IPS DF 6.9 (cell line): ENCODE results near the gene TAOK3.

Experiments
- DNase-seq: peaks from one replicate; pipeline ENCODE4 v3.0.0-alpha.2; 2013; ENCODE audit warnings: low read depth, low spot score
- H3K27ac ChIP-seq: one replicate; pipeline ENCODE4 v1.5.1; 2013; ENCODE audit warnings: low read length, control low read depth
- H3K27me3 ChIP-seq: 2 replicates; pipeline ENCODE4 v1.6.1; 2013; ENCODE audit warnings: mild to moderate bottlenecking, low read length; ENCODE audit not compliant: control insufficient read depth, insufficient read depth
- H3K36me3 ChIP-seq: 2 replicates; pipeline ENCODE4 v1.6.1; 2013; ENCODE audit warnings: low read length; ENCODE audit not compliant: control insufficient read depth, insufficient read depth
- H3K4me1 ChIP-seq: 2 replicates; pipeline ENCODE4 v1.6.1; 2013; ENCODE audit warnings: low read length; ENCODE audit not compliant: control insufficient read depth, insufficient read depth
- H3K4me3 ChIP-seq: 2 replicates; pipeline ENCODE4 v1.5.1; 2013; ENCODE audit warnings: mild to moderate bottlenecking, low read length
- H3K9me3 ChIP-seq: 2 replicates; pipeline ENCODE4 v1.6.1; 2013; ENCODE audit warnings: low read length, inconsistent platforms; ENCODE audit not compliant: control insufficient read depth, insufficient read depth
- WGBS: extraction: QIAGEN DNeasy Blood & Tissue Kit; methylation state at CpG from one replicate; pipeline ENCODE4 v1.1.7; 2013; ENCODE audit warnings: mixed read lengths, missing lambda C conversion rate; ENCODE audit not compliant: insufficient read length, insufficient coverage; 5-methylcytosine and 5-hydroxymethylcytosine counted together

The TAOK3 gene

GRCh38 chr12:118337194-118337838, 35.4 kb downstream of the TAOK3 start:
- Histone ChIP-seq H3K27me3 (no peaks in the 10 kb centered on the region), H3K9me3 (no peaks in the 10 kb centered on the region), H3K4me1 (no peaks in the 10 kb centered on the region), H3K4me3 (no peak overlapping the region), H3K36me3 (no peaks in the 10 kb centered on the region), H3K27ac (no peak overlapping the region)
- WGBS, result no CpG with 5 or more reads among the region's 6 CpGs
- no peak for DNase-seq

- H3K27me3 ChIP-seq, result no peaks in the 10 kb centered on the region
- no peaks in the 10 kb centered on the region for H3K36me3 ChIP-seq
- WGBS, result no CpG with 5 or more reads among the region's 2 CpGs
- no peak overlapping the region for H3K4me3 ChIP-seq
- no peaks in the 10 kb centered on the region for H3K9me3 ChIP-seq
- H3K27ac ChIP-seq, result no peak overlapping the region
- DNase-seq, result no peak
- H3K4me1 ChIP-seq, result no peaks in the 10 kb centered on the region
Observed at GRCh38 chr12:118336123-118336522, 36.6 kb downstream of the TAOK3 start.

- no peak for DNase-seq
Observed at GRCh38 chr12:118334939-118335567, 37.7 kb downstream of the TAOK3 start.

GRCh38 chr12:118334241-118334640, 38.5 kb downstream of the TAOK3 start:
- Histone ChIP-seq H3K27me3 (no peaks in the 10 kb centered on the region), H3K36me3 (no peaks in the 10 kb centered on the region), H3K27ac (no peak overlapping the region), H3K9me3 (no peaks in the 10 kb centered on the region), H3K4me1 (no peaks in the 10 kb centered on the region), H3K4me3 (no peak overlapping the region)
- DNase-seq, result no peak
- WGBS, result no CpG with 5 or more reads among the region's 3 CpGs

More at GRCh38 chr12:118334939-118335567, 37.7 kb downstream of the TAOK3 start:
- H3K9me3 ChIP-seq, result no peaks in the 10 kb centered on the region
- H3K36me3 ChIP-seq, result no peaks in the 10 kb centered on the region
- H3K4me3 ChIP-seq, result no peak overlapping the region
- WGBS, result no CpG with 5 or more reads among the region's 4 CpGs
- H3K27ac ChIP-seq, result no peak overlapping the region
- no peaks in the 10 kb centered on the region for H3K27me3 ChIP-seq
- H3K4me1 ChIP-seq, result no peaks in the 10 kb centered on the region

GRCh38 chr12:118332511-118332910, 40.2 kb downstream of the TAOK3 start:
- DNase-seq, result no peak
- Histone ChIP-seq H3K4me3 (no peak overlapping the region), H3K9me3 (no peaks in the 10 kb centered on the region), H3K27me3 (no peaks in the 10 kb centered on the region), H3K4me1 (no peaks in the 10 kb centered on the region), H3K27ac (no peak overlapping the region), H3K36me3 (no peaks in the 10 kb centered on the region)
- WGBS, result no CpG with 5 or more reads among the region's 4 CpGs

- WGBS, result no CpG with 5 or more reads among the region's 3 CpGs
- H3K27ac ChIP-seq, result no peak overlapping the region
- H3K4me3 ChIP-seq, result no peak overlapping the region
- H3K9me3 ChIP-seq, result no peaks in the 10 kb centered on the region
- no peaks in the 10 kb centered on the region for H3K4me1 ChIP-seq
- H3K27me3 ChIP-seq, result no peaks in the 10 kb centered on the region
- no peak for DNase-seq
- no peaks in the 10 kb centered on the region for H3K36me3 ChIP-seq
Observed at GRCh38 chr12:118330421-118331018, 42.2 kb downstream of the TAOK3 start.

- Histone ChIP-seq H3K36me3 (no peaks in the 10 kb centered on the region), H3K27me3 (no peaks in the 10 kb centered on the region), H3K4me3 (no peak overlapping the region), H3K9me3 (no peaks in the 10 kb centered on the region), H3K4me1 (no peaks in the 10 kb centered on the region), H3K27ac (no peak overlapping the region)
- DNase-seq, result no peak
- WGBS, result no CpG with 5 or more reads among the region's 3 CpGs
Observed at GRCh38 chr12:118328486-118329330, 44.0 kb downstream of the TAOK3 start.

GRCh38 chr12:118327391-118327790, 45.3 kb downstream of the TAOK3 start:
- no peaks in the 10 kb centered on the region for H3K9me3 ChIP-seq
- H3K4me1 ChIP-seq, result no peaks in the 10 kb centered on the region
- no peak overlapping the region for H3K4me3 ChIP-seq
- no peaks in the 10 kb centered on the region for H3K27me3 ChIP-seq
- no peak for DNase-seq
- H3K27ac ChIP-seq, result no peak overlapping the region
- H3K36me3 ChIP-seq, result no peaks in the 10 kb centered on the region

- no peaks in the 10 kb centered on the region for H3K36me3 ChIP-seq
- no peak for DNase-seq
- no peaks in the 10 kb centered on the region for H3K4me1 ChIP-seq
- H3K27me3 ChIP-seq, result no peaks in the 10 kb centered on the region
- no peak overlapping the region for H3K4me3 ChIP-seq
- H3K27ac ChIP-seq, result no peak overlapping the region
- no peaks in the 10 kb centered on the region for H3K9me3 ChIP-seq
Observed at GRCh38 chr12:118326991-118327390, 45.7 kb downstream of the TAOK3 start.

GRCh38 chr12:118325081-118325480, 47.6 kb downstream of the TAOK3 start:
- no CpG with 5 or more reads among the region's 2 CpGs for WGBS
- DNase-seq, result no peak
- no peak overlapping the region for H3K4me3 ChIP-seq
- H3K36me3 ChIP-seq, result no peaks in the 10 kb centered on the region
- no peaks in the 10 kb centered on the region for H3K9me3 ChIP-seq
- H3K27me3 ChIP-seq, result no peaks in the 10 kb centered on the region
- H3K27ac ChIP-seq, result no peak overlapping the region
- no peaks in the 10 kb centered on the region for H3K4me1 ChIP-seq
